ENCODE data around the gene CENPN.

Gene CENPN

DNA sequence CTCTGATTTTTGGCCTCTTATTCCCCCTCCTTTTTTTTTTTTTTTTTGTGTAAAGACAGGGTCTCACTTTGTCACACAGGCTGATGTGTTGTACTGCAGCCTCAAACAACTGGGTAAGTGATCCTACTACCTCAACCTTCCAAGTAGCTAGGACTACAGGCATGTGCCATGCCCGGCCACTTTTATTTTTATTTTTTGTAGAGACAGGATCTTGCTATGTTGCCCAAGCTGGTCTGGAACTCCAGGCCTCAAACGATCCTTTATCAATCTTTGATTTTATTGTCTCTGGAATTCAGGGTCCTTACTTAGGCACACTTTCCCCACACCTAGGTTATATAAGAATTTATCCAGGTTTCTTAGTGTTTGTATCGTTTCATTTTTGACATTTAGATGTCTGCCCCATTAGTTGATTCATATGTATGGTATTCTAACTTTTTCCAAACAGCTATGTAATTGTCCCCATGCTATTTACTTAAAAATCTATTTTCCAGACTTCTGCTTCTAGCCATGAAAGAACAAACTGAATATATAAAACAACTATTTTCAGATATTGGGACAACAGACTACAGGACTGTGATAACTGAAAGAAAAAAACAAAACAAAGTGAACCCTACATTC lies 14.2 kb upstream of the CENPN start:
- FAIRE-seq = no peak

DNA sequence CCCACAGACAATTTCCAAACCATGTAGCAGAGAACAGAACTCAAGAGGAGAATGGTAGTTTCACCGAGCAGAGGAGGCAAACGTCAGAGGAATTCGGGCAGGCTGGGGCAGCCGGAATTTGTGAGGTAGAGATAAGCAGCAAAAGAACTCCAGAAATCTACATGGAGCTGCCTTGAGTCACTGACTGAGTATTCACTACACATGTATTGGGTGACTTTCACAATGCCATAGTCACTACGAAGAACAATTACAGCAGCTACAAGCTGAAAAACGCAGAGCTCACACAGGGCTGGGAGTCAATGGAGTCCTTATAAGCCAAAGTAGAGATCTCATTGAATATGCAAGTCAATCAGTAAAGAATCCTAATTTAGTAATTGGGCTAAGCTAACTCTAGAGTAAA lies 13.7 kb upstream of the CENPN start:
- no peak for FAIRE-seq

DNA sequence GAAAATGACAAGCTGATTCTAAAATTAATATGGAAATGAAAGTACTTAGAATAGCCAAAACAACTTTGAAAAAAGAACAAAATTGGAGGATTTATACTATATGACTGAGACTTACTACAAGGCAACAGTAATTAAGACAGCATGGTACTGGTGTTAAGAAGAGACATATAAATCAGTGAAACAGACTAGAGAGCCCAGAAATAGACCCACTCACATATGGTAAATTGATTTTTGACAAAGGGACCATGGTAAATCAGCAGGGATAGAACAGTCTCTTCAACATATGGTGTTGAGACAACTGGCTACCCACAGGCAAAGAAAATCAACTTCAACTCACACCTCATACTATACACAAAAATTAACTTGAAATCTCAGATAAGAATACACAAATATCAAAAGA lies 13.2 kb upstream of the CENPN start:
- FAIRE-seq = no peak

- no peak for FAIRE-seq
Observed at GRCh38 chr16:80994451-80994850, 12.6 kb upstream of the CENPN start.

- no peak for FAIRE-seq
Observed at GRCh38 chr16:80996688-80997138, 10.3 kb upstream of the CENPN start.

GRCh38 chr16:80997139-80997798 lies 9.7 kb upstream of the CENPN start:
- no peak for FAIRE-seq

DNA sequence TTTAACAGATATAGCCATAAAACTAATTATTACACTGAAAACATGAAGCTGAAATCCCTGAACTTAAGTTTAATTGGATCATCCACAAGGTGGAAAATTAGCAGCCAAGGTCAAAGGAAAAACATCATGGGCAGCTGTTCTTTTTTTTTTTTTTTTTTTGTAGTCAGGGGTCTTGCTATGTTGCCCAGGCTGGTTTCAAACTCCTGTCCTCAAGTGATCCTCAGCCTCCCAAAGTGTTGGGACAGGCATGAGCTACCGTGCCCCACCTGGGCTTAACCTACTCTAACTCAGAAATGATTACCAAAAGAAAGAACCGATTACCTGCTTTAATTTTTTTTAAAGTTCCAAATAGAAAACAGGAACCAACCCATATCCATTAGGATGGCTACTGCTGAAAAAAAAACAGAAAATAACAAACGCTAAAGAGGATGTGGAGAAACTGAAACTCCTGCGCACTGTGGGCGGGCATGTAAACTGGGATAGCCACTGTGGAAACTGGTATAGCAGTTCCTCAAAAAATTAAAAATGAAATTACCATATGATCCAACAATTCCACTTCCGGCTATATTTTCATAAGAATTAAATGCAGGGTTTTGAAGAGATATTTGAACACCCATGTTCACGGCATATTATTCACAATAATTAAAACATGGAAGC lies 8.9 kb upstream of the CENPN start:
- FAIRE-seq = no peak

GRCh38 chr16:81000873-81001272 lies 6.1 kb upstream of the CENPN start:
- FAIRE-seq = no peak

GRCh38 chr16:81001330-81001729 lies 5.7 kb upstream of the CENPN start:
- FAIRE-seq = no peak

GRCh38 chr16:81003064-81003463 lies 4.0 kb upstream of the CENPN start:
- FAIRE-seq = no peak

- no peak for FAIRE-seq
Observed at GRCh38 chr16:81003610-81004460, 3.2 kb upstream of the CENPN start.

GRCh38 chr16:81004646-81005353 lies 2.2 kb upstream of the CENPN start:
- FAIRE-seq = no peak

GRCh38 chr16:81005610-81006161 lies 1.3 kb upstream of the CENPN start:
- FAIRE-seq = no peak

DNA sequence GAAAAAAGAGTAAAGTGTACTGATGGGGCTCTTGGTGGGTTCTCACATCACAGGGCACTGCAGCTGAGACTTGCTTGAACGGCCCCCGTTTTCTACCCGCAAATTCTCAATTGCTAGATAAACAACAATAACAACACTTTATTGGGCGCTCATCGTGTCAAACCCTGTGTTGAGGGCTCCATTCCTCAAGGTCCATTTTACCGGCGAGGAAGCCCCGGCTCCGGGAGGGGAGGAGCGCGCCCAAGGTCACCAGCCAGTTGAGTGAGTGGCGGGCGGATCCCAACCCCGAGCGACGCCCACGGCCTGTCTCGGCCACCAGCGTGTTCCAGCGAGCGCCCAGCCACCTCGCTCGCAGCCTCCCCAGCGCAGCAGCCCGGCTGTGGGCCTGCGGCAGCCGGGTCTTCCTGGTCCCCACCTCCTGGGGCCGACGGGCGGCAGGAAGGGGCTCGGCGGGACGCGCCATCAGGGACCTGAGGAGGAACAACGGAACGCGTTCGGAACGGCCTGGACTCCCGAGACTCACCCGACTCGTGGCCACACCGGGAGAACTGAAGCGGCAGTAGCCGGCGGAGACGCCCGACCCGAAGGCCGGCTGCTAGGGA lies 702 bp upstream of the CENPN start:
- FAIRE-seq = no peak

- FAIRE-seq = no peak
Observed at GRCh38 chr16:81008505-81008789, 1.4 kb downstream of the CENPN start.

DNA sequence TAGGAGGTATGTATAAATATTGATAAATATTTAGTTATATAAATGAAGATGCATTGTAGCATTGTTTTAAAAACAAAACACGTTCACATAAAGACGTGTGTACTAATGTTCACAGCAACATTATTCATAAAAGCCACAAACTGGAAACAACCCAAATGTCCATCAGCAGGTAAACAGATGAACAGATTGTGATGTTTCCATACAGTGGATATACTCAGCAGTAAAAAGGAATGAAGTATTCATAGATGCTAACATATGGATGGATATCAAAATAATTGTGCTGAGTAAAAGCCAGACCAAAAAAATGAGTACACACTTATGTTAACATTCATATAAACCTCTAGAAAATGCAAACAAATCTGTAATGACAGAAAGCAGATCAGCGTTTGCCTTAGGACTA lies 6.0 kb downstream of the CENPN start:
- FAIRE-seq = no peak

GRCh38 chr16:81014672-81015071 lies 7.7 kb downstream of the CENPN start:
- FAIRE-seq = no peak

DNA sequence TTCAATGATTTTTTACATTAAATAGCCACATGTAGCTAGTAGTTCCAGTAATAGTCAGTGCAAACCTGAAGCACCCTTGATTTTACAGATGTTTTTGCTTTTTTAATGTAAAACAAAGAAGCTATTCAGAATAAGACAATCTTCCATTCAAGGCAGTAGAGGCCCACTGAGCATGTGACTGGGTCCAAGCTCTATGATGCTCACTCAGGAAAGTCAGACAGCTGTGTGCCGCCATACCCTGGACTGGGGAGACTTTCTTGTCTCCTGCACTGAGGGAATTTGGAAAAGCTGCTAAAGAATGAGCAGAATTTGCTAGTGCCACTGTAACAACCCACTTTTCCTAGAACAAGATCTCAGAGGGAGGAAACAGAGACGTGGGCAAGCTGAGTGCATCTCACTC lies 11.5 kb downstream of the CENPN start:
- no peak for FAIRE-seq

DNA sequence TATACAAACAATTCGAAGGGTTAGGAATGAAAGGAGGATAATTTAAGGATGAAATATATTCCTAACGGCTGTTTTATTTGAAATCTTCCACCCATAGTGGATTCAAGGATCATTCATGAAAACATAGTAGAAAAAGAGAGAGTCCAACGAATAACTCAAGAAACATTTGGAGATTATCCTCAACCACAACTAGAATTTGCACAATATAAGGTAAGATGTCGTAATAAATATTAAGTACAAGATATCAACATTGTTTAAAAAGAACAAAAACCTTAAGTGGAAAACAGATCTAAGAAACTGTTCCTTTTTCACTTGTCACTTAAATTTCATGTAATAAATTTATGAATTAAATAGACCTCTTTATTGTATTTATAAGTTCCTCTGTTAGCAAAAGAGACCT lies 19.4 kb downstream of the CENPN start:
- no peak for FAIRE-seq

DNA sequence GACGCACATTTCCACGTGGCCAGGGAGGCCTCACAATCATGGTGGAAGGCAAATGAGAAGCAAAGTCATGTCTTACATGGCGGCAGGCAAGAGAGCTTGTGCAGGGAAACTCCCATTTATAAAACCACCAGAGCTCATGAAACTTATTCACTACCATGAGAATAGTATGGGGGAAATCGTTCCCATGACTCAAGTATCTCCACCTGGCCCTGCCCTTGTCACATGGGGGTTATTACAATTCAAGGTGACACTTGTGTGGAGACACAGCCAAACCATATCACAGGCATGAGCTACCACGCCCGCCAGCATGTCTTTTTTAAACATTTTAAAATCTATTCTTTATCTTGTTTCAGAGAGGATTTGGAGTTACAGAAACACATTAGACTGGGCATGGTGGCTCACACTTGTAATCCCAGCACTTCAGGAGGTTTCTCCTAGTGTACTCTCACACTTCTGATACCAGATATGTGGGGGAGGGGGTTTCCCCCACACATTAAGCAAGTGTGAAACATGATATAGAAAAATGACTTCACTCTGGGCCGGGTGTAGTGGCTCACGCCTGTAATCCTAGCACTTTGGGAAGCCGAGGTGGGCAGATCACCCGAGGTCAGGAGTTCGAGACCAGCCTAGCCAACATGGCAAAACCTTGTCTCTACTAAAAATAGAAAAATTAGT lies 23.1 kb downstream of the CENPN start:
- FAIRE-seq = no peak

GRCh38 chr16:81035398-81035974 lies 28.5 kb downstream of the CENPN start, which contains the start of gene ATMIN:
Gene ATMIN, plus strand, starts transcription at chr16:81035842. Its CDS starts 29 bp downstream, at chr16:81035871.
- FAIRE-seq = no peak

Data from colon (tissue), 2 donors.